OCI-LY1 (cell line): ENCODE results near the gene FAM13A.

ENCODE experiments used
- EZH2 ChIP-seq: fragments of 200-600 bp; sonication (generic), shearing (Covaris generic); IDR thresholded peaks from 2 replicates; pipeline ENCODE4 v1.8.0; 2017; ENCODE audit warnings: borderline replicate concordance, mixed run types, mild to moderate bottlenecking, antibody characterized with exemption, low read length, moderate library complexity, mixed read lengths
- TF ChIP-seq, protein P1 (sequence below): fragments of 200-600 bp; sonication (generic), shearing (Covaris generic); IDR thresholded peaks from 2 replicates; pipeline ENCODE4 v1.5.1; 2017; ENCODE audit warnings: mild to moderate bottlenecking, antibody characterized with exemption, low read length, moderate library complexity, mixed read lengths

DNA sequence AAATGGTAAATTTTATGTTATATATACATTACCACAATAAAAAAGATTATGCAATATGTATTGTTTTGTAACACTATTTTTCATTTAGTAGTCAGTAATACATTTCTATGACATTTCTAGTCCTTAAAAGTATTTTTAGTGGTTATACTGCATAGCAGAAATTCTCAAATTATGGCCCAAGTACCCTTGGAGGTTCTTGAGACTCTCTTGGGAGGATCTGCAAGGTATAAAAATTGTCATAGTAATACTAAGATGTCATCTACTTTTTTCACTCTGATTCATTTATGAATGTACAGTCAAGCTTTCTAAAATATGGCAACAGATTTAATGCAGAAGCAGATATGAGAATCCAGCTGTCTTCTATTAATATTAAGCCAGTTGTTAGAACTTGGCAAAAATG is 220.8 kb downstream of the FAM13A start:
- TF ChIP-seq EZH2 = no peak
- TF ChIP-seq, protein P1, sequence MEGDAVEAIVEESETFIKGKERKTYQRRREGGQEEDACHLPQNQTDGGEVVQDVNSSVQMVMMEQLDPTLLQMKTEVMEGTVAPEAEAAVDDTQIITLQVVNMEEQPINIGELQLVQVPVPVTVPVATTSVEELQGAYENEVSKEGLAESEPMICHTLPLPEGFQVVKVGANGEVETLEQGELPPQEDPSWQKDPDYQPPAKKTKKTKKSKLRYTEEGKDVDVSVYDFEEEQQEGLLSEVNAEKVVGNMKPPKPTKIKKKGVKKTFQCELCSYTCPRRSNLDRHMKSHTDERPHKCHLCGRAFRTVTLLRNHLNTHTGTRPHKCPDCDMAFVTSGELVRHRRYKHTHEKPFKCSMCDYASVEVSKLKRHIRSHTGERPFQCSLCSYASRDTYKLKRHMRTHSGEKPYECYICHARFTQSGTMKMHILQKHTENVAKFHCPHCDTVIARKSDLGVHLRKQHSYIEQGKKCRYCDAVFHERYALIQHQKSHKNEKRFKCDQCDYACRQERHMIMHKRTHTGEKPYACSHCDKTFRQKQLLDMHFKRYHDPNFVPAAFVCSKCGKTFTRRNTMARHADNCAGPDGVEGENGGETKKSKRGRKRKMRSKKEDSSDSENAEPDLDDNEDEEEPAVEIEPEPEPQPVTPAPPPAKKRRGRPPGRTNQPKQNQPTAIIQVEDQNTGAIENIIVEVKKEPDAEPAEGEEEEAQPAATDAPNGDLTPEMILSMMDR = no peak
